ENCODE measurements around the gene MYO7A.

MYO7A gene

GRCh38 chr11:77127920-77128691, at the start of gene MYO7A:
Gene MYO7A (plus strand): TSS chr11:77128246. CDS start chr11:77130635, 2,389 bp downstream.
- DNase-seq = no peak

- DNase-seq = no peak
These were observed 48.4 kb upstream of the MYO7A start for GRCh38 chr11:77079666-77080065.

- no peak for DNase-seq
These were observed 47.3 kb upstream of the MYO7A start for GRCh38 chr11:77080643-77081210.

DNA sequence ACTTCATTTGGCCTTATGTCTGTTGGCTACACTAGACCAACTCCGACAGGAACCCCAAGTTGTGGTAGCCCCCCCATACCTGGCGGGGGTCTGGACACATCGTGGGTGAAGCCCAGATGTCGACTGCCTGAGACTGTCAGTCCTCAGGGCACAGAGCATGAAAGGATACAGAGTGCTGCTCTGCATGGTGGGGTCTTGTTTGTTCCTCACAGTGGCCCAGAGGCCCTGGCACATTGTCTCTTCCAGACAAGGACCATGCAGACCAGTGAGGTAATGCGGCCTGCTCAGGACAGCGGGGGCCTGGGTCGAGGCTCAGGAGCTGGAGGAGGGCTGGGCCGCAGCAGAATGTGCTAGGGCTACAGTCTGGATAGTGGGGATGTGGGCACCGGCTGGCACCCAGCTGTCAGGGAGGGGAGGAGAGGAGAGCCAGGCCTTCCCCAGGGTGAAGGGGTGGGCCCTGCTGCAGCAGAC, 46.6 kb upstream of the MYO7A start:
- no peak for DNase-seq

GRCh38 chr11:77081976-77082836, 45.8 kb upstream of the MYO7A start:
- no peak for DNase-seq

GRCh38 chr11:77082838-77083565, 45.0 kb upstream of the MYO7A start:
- no peak for DNase-seq

- DNase-seq = no peak
These were observed 44.3 kb upstream of the MYO7A start for GRCh38 chr11:77083566-77084245.

DNA sequence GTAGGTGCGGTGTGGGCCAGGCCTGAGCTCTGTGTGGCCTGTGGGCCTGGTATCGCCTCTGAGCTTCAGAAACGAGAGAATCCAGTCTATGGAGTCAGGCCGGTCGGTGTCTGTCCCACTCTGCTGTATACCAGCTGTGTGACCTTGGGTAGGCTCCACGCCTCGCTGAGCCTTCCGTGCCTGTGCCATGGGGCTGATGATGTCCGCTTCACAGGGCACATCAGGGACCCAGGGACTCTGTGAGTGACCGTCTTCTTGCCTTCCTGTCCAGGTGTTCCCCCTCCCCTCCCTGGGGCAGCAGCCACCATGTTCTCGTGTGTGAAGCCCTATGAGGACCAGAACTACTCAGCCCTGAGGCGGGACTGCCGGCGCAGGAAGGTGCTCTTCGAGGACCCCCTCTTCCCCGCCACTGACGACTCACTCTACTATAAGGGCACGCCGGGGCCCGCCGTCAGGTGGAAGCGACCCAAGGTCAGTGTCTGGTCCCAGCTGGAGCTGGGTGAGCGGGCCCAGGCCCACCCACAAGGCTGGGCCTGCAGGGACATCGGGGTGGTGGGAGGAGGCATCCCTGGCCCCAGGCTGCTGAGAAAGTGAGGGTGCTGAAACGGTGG, 43.4 kb upstream of the MYO7A start:
- no peak for DNase-seq

GRCh38 chr11:77085652-77086051, 42.4 kb upstream of the MYO7A start:
- no peak for DNase-seq

GRCh38 chr11:77086521-77087472, 41.2 kb upstream of the MYO7A start:
- no peak for DNase-seq

DNA sequence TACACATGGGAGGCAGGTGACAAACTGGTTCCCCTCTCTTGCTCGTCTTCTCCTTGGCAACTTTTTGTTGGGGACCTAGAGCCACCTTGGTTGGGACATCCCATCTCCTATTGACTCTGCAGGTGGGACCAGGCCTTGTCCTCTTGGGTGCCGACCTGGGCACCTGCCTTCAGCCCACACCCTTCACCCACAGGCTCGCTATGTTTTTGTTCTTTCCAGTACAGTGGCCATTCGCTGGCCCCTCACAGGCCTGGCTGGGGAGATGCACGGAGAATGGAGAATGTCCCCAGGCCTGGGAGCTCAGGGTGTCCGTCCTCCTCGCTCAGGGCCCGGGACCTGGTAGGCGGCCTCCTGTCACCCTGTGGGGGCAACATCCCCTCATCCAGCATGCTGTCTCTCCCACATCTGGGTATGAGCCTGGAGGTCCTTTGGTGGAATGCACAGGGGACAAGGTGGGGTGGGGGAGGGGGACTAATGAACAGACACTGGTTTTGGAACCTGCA, 40.3 kb upstream of the MYO7A start:
- DNase-seq = no peak

GRCh38 chr11:77088236-77089003, 39.6 kb upstream of the MYO7A start:
- no peak for DNase-seq

DNA sequence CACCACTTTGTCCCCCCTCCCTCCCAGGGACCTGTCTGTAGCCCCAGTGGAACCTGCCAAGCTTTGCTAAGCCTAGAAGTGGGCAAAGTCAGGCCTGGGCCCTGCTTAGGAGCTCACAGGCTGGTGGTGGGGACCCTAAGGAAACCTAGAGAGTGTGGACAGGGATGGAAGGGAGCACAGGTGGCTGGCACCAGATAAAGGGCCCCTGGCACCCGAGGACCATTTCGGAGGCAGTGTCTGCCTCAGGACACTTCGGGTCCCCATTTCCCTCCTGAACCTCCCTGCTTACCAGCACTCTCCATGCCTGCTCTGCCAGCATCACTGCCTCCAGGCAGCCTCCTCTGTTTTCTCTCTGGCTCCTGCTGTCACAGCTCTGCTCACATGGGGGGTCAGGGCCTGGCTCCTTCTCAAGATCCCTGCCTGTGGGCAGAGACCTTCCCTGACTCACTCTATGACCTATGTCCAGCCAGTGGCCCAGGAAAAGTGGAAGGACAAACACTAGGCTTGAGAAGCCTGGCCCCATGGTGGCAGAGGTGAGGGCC, 39.0 kb upstream of the MYO7A start:
- no peak for DNase-seq

DNA sequence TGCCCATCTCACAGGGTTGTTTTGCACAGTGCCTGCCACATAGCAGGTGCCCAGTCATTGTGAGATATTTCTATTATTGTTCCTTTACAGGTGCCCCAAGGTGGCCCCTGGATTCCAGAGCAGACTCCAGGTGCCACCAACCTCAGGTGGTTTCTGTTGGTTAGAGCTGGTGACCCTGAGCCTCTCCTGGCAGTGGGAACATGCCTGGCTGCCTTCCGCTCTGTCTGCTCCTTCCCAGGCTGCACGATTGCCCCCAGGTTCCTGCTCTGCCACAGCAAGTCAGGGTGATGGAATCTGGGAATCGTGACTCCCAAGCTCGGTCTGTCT, 38.0 kb upstream of the MYO7A start:
- DNase-seq = no peak

DNA sequence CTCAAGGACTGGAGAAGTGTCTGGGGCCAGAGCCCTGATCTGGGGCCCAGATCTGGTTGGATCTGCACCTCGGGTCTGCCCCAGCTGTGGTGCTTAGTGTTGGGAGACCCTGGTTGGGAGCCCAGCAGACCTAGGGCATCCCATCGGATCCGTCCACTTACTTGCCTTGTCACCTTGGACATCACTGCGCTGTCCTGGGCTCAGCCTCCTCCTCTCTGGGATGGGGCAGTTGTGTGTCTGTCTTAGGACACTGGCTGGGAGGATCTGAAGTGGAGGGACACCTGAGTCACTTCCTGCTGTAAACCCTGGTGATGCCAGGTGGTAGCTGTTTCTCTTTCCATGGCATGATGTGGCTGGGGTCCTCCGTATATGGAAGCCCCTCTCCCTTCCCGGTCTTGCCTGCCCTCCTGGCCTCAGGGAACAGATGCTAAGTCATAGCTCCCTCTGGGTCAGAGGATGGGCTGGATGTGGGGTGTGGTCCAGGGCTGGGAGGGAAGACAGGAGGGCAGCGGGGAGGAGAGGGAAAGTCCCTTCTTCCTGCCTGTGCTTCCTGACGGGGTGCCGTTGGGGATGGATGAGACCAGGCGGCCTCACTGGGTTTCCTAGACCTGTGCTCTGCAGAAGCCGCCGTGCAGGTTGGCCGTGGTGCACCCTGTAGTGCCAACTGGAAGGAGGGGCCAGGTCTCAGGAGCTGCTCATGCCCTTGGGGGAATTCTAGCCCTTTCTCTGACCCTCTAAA, 37.5 kb upstream of the MYO7A start:
- no peak for DNase-seq

DNA sequence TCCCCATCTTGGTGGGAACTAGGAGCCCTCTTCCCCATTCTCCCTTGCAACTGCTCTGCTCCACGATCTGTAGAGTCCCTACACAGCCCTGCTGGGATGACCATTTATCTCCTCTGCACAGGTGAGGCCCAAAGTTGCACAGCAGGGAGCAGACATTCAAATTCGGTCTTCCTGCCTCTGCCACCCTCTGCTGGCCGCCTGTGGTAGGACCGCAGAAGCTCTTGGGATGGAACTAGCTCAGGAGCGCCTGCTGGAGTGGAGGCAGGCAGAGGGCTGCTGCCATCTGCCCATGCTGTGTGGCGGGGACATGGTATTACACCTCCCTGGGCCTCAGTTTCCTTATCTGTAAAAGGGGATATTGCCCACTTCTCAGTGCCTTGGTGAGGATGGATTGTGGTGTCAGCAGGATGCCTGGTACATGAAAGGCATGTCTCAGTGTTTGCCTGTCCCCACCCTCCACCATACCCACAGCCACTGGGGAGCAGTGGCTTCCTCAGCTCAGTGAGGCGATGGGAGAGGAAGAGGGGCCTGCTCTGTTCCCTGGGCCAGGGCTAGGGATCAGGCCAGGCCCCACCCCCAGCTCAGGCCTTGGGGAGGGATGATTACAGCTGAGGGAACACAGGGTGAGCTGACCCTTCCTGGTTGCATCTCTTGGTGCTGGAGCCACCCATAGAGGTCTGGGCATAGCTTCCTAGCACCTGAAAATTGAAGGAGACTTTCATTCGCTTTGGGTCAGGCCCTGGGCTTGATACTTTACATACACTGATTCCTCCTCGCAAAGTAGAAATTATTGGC, 36.7 kb upstream of the MYO7A start:
- DNase-seq = peak; percentile 43

DNA sequence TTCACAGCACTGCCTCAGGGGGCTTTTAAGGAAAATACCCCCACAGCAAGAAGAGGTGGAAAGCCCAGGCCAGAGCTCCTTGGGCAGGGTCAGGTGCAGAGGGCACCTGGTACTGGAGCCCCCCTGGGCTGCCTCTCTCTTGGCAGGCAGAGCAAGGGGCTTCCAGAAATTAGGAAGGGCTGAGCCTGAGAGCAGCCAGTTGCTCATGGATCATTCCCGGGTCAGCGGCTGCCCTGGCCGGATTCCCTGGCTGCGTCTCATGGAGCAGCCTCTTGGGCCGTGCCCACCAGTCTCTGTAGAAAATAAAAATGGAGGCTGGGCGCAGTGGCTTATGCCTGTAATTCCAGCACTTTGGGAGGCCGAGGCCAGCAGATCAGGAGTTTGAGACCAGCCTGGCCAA, 35.7 kb upstream of the MYO7A start:
- DNase-seq = no peak
